Activated CD8-positive, alpha-beta T cell treated with anti-CD3 and anti-CD28 coated beads, Interleukin-2, amount 10 ng/mL, durations not matched to agents 7 days and 5 days (primary cell): Measurements from ENCODE around the gene PRR23A. TPM values are rescaled to one million over a fixed set of nuclear protein-coding genes. Genes with fewer than 3 reads are reported as not detected.
"Not testable (repeated sequence)": the region's sequence is repeated elsewhere in the genome, so short reads cannot be mapped to it uniquely, and the experiment has no call there.

Experiments used
- ATAC-seq: fragments of 150-1000 bp; cut with Tn5 transposase; one replicate; pipeline ENCODE4 v1.10.0; 2021; ENCODE audit warnings: moderate library complexity
- CTCF ChIA-PET: fragments of 350-600 bp; sonication (Branson Sonifier 250); formaldehyde crosslinking; loops from one replicate; lab custom pipeline; 2021; ENCODE audit warnings: antibody characterized with exemption; lab: Charles Lee
- POLR2A ChIA-PET: fragments of 350-600 bp; sonication (Branson Sonifier 250); formaldehyde crosslinking; loops from one replicate; lab custom pipeline; 2021; ENCODE audit warnings: antibody characterized with exemption; lab: Charles Lee
- DNase-seq: peaks from one replicate; pipeline ENCODE4 v3.0.0-alpha.2; 2020
- H3K27ac Mint-ChIP-seq: one replicate; pipeline ENCODE4 v1.8.0; 2021; ENCODE audit warnings: mild to moderate bottlenecking, mixed read lengths
- H3K27me3 Mint-ChIP-seq: one replicate; pipeline ENCODE4 v1.8.0; 2021; ENCODE audit warnings: low read depth, mixed read lengths
- H3K36me3 Mint-ChIP-seq: one replicate; pipeline ENCODE4 v1.8.0; 2021; ENCODE audit warnings: low read depth, mixed read lengths
- H3K4me1 Mint-ChIP-seq: one replicate; pipeline ENCODE4 v1.8.0; 2021; ENCODE audit warnings: low read depth, mixed read lengths
- H3K4me3 Mint-ChIP-seq: one replicate; pipeline ENCODE4 v1.8.0; 2021; ENCODE audit warnings: mild to moderate bottlenecking, mixed read lengths
- H3K9me3 Mint-ChIP-seq: one replicate; pipeline ENCODE4 v1.8.0; 2022; ENCODE audit warnings: mixed read lengths; ENCODE audit not compliant: insufficient read depth
- total RNA-seq, 2 experiments: library from RNA; stranded (reverse); gene quantifications; one replicate each; pipeline ENCODE4 v1.2.3, GENCODE V29; 2021

Gene PRR23A
- not detected for total RNA-seq

DNA sequence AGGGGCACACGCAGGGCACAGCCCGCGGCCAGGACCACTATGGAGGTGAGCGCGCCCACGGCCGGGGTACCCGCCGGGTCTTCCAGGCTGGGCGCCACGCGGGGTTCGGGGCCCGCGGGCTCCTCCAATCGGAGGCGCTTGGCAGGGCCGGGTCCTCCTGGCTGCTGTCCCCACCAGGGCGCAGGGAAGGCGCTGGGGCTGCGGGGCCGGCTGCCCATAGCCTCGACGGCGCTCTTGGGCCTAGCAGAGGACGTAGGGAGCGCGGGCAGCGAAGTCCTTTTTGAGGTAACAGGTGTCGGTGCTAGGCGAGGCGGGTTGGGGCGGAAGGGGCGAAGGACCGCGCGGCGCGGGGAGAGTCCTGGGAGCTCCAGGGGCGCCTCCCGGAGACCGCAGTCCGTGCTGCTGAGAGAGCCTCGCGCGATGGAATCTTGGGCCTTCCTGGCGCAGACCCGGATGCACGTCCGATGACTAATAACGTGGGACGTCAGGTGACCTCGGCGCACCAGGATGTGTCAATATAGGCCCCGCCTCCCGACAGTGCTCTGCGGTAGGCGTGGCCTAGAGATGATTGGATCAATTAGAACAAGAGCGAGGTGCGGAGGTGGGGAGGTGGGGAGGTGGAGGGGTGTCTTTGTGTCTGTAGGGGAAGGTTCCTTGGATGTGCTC, at the start of gene PRR23A:
PRR23A (minus strand) TSS at position 218 of the 666 bp plus-strand sequence; CDS start at position 218, 0 bp downstream.
- Mint-ChIP-seq H3K9me3 (peaks cover 6% of the 10 kb centered on the region), H3K4me1 (no peaks in the 10 kb centered on the region), H3K27ac (no peak within 1 kb of the TSS), H3K36me3 (no peaks in the 10 kb centered on the region), H3K27me3 (peaks cover 2% of the 10 kb centered on the region), H3K4me3 (no peak within 1 kb of the TSS)
- DNase-seq (no peak), ATAC-seq (no peak)
- CTCF ChIA-PET = no interaction called here
- POLR2A ChIA-PET = no interaction called here

- ATAC-seq (no peak), DNase-seq (no peak)
These were observed 46.9 kb upstream of the PRR23A start for GRCh38 chr3:139052802-139053600.

DNA sequence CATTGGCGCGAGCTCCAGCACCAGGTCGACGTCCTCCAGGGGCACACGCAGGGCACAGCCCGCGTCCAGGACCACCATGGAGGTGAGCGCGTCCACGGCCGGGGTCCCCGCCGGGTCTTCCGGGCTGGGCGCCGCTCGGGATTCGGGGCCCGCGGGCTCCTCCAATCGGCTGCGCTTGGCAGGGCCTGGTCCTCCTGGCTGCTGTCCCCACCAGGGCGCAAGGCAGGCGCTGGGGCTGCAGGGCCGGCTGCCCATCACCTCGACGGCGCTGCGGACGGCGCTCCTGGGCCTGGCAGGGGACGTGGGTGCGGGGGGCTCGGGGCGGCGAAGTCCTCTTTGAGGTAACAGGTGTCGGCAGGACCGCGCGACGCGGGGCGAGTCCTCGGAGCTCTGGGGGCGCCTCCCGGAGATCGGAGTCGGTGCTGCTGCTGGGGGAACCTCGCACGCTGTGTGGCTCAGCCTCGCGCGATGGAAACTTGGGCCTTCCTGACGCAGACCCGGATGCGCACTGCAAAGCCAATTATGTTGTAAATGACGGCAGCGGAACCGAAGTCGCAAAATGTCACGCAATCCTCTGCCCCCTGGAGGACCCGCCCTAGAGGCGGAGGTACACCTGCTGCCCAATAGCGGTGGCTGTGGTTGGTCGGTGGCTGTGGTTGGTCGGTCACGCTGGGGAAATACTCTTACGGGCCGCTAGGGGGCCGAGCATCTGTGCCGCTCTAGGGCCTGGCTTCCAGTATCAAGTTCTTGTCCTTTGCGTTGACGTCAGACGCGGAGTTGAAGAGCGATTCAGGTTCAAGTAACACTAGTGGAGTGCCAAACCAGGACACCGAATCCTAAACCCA, 38.5 kb upstream of the PRR23A start, which contains the start of gene PRR23C:
PRR23C (minus strand) TSS at position 527 of the 845 bp plus-strand sequence; CDS start at position 255, 272 bp downstream.
- ChIA-PET CTCF (no interaction called here), POLR2A (no interaction called here)
- Mint-ChIP-seq H3K4me3 (no peak within 1 kb of the TSS), H3K9me3 (peaks cover 3% of the 10 kb centered on the region), H3K4me1 (no peaks in the 10 kb centered on the region), H3K36me3 (no peaks in the 10 kb centered on the region), H3K27ac (no peak within 1 kb of the TSS), H3K27me3 (no peaks in the 10 kb centered on the region)
- DNase-seq (no peak), ATAC-seq (no peak)

More at GRCh38 chr3:139052802-139053600, 46.9 kb upstream of the PRR23A start:
- Mint-ChIP-seq H3K27ac (no peak overlapping the region), H3K9me3 (peaks cover 7% of the 10 kb centered on the region), H3K4me3 (no peak overlapping the region), H3K27me3 (no peaks in the 10 kb centered on the region), H3K36me3 (no peaks in the 10 kb centered on the region), H3K4me1 (no peaks in the 10 kb centered on the region)
- POLR2A ChIA-PET = no interaction called here
- CTCF ChIA-PET = no interaction called here

GRCh38 chr3:139043554-139044365, 37.7 kb upstream of the PRR23A start:
- Mint-ChIP-seq H3K9me3 (peaks cover 3% of the 10 kb centered on the region), H3K27ac (no peak overlapping the region), H3K36me3 (no peaks in the 10 kb centered on the region), H3K4me3 (no peak overlapping the region), H3K4me1 (no peaks in the 10 kb centered on the region), H3K27me3 (no peaks in the 10 kb centered on the region)
- ATAC-seq = no peak
- ChIA-PET CTCF (no interaction called here), POLR2A (no interaction called here)
- no peak for DNase-seq

GRCh38 chr3:139037478-139037877, 31.4 kb upstream of the PRR23A start:
- H3K4me1 Mint-ChIP-seq = no peaks in the 10 kb centered on the region
- H3K4me3 Mint-ChIP-seq = no peak overlapping the region

GRCh38 chr3:139032326-139033002, 26.4 kb upstream of the PRR23A start:
- Mint-ChIP-seq H3K36me3 (no peaks in the 10 kb centered on the region), H3K4me1 (no peaks in the 10 kb centered on the region), H3K4me3 (no peak overlapping the region), H3K27ac (no peak overlapping the region), H3K9me3 (no peaks in the 10 kb centered on the region), H3K27me3 (peaks cover 4% of the 10 kb centered on the region)
- CTCF ChIA-PET = no interaction called here
- POLR2A ChIA-PET = no interaction called here
- DNase-seq (no peak), ATAC-seq (no peak)

More at GRCh38 chr3:139037478-139037877, 31.4 kb upstream of the PRR23A start:
- no peaks in the 10 kb centered on the region for H3K36me3 Mint-ChIP-seq
- ATAC-seq (no peak), DNase-seq (no peak)
- no peak overlapping the region for H3K27ac Mint-ChIP-seq
- no peaks in the 10 kb centered on the region for H3K27me3 Mint-ChIP-seq
- H3K9me3 Mint-ChIP-seq = no peaks in the 10 kb centered on the region
- POLR2A ChIA-PET = no interaction called here
- CTCF ChIA-PET = no interaction called here

GRCh38 chr3:139030576-139030975, 24.5 kb upstream of the PRR23A start:
- DNase-seq, H3K9me3 Mint-ChIP-seq, H3K36me3 Mint-ChIP-seq, CTCF ChIA-PET, H3K4me1 Mint-ChIP-seq, H3K27me3 Mint-ChIP-seq, H3K27ac Mint-ChIP-seq, POLR2A ChIA-PET, H3K4me3 Mint-ChIP-seq, ATAC-seq: not testable (repeated sequence)

DNA sequence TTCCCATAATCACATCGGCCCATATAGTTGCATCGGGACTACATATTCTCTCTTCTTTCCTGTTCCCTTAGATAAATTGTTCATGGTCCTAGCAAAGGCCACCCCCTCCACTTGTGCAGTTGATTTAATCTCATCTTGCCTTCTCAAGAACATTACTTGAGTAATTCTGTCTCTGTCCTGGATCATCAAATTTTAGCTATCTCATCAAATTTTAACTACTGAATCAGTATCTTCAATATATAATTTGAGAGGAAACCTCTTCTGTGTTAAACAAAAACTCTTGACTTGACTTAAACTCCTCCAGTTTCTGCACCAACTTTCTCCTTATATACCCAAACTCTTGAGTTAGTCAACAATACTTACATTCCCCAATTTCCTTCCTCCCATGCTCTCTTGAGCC, 18.9 kb upstream of the PRR23A start:
- no peaks in the 10 kb centered on the region for H3K9me3 Mint-ChIP-seq
- no peak overlapping the region for H3K4me3 Mint-ChIP-seq
- ATAC-seq = no peak
- no peaks in the 10 kb centered on the region for H3K36me3 Mint-ChIP-seq
- H3K27ac Mint-ChIP-seq = no peak overlapping the region
- ChIA-PET POLR2A (no interaction called here), CTCF (no interaction called here)
- H3K27me3 Mint-ChIP-seq = peaks cover 2% of the 10 kb centered on the region
- H3K4me1 Mint-ChIP-seq = no peaks in the 10 kb centered on the region
- DNase-seq = no peak

- ATAC-seq (no peak), DNase-seq (no peak)
- ChIA-PET CTCF (no interaction called here), POLR2A (no interaction called here)
- Mint-ChIP-seq H3K4me1 (no peaks in the 10 kb centered on the region), H3K36me3 (no peaks in the 10 kb centered on the region), H3K27ac (no peak within 1 kb of the TSS), H3K27me3 (no peaks in the 10 kb centered on the region), H3K4me3 (no peak within 1 kb of the TSS), H3K9me3 (peaks cover 3% of the 10 kb centered on the region)
These were observed 14.8 kb upstream of the PRR23A start, which contains the start of gene PRR23B for GRCh38 chr3:139020868-139021234. Gene PRR23B (minus strand): TSS chr3:139020926. CDS start chr3:139020661, 265 bp downstream.

DNA sequence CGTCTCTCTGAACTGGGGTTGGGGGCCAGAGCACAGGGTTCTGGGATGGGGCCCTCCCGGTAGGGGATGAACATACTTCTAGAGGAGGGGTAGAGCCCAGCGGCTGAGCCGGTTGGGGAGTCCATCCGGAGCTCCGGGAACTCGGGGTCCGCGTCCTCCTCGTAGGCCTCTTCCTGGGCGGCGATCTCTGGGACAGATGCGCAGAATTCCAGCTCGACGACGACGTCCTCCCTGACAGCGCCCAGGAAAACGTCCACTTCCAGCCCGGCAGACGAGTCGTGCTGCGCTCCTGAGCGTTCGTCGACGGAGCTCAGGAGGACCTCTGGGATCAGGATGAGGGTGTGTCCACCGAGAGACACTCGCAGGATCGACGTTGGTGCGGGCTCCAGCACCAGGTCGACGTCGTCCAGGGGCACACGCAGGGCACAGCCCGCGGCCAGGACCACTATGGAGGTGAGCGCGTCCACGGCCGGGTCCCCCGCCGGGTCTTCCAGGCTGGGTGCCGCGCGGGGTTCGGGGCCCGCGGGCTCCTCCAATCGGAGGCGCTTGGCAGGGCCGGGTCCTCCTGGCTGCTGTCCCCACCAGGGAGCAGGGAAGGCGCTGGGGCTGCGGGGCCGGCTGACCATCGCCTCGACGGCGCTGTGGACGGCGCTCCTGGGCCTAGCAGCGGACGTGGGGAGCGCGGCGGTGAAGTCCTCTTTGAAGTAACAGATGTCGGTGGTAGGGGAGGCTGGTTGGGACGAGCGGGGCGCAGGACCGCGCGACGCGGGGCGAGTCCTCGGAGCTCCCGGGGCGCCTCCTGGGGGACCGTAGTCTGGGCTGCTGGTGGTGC, 14.2 kb upstream of the PRR23A start:
- H3K36me3 Mint-ChIP-seq = no peaks in the 10 kb centered on the region
- H3K4me1 Mint-ChIP-seq = no peaks in the 10 kb centered on the region
- POLR2A ChIA-PET = no interaction called here
- H3K9me3 Mint-ChIP-seq = peaks cover 3% of the 10 kb centered on the region
- no peak overlapping the region for H3K4me3 Mint-ChIP-seq
- no peaks in the 10 kb centered on the region for H3K27me3 Mint-ChIP-seq
- no peak for DNase-seq
- H3K27ac Mint-ChIP-seq = no peak overlapping the region
- CTCF ChIA-PET = no interaction called here
- ATAC-seq = no peak
